Esophagus muscularis mucosa (tissue), 4 donors: Measurements from ENCODE around the gene MAP3K20. TPM values are rescaled to one million over a fixed set of nuclear protein-coding genes. Genes with fewer than 3 reads are reported as not detected.
A peak's percentile ranks its signal among the peaks of the same experiment; 100 is the strongest.

Source experiments
- DNase-seq: peaks from one replicate; pipeline ENCODE4 v3.0.0-alpha.2; 2017; ENCODE audit errors: extremely low spot score
- H3K27ac ChIP-seq, 4 donors: fragments of 200-600 bp; sonication (generic); replicated peaks in 1 of 4; 1 replicate in 3 of 4; 2 replicates in 1 of 4; pipeline ENCODE4 v1.5.1; 2016 to 2019; ENCODE audit warnings: mild to moderate bottlenecking in 1 of 4
- H3K27me3 ChIP-seq, 4 donors: fragments of 200-600 bp; sonication (generic); one replicate each; pipeline versions ENCODE4 v1.5.1 to v1.6.0; 2016 to 2019
- H3K36me3 ChIP-seq, 4 donors: fragments of 200-600 bp; sonication (generic); one replicate each; pipeline ENCODE4 v1.5.1; 2016 to 2019
- H3K4me1 ChIP-seq, 4 donors: fragments of 200-600 bp; sonication (generic); one replicate each; pipeline ENCODE4 v1.5.1; 2016 to 2019
- H3K4me3 ChIP-seq, 4 donors: fragments of 200-600 bp; sonication (generic); 1 replicate in 2 of 4; 2 replicates in 2 of 4; pipeline ENCODE4 v1.5.1; 2016 to 2019; ENCODE audit warnings: mild to moderate bottlenecking in 4 of 4, moderate library complexity in 1 of 4
- H3K9me3 ChIP-seq, 4 donors: fragments of 200-600 bp; sonication (generic); 1 replicate in 3 of 4; 2 replicates in 1 of 4; pipeline ENCODE4 v1.5.1; 2016 to 2019
- EP300 ChIP-seq: sonication (generic); formaldehyde crosslinking; IDR thresholded peaks from one replicate; pipeline ENCODE4 v1.6.1; 2017; ENCODE audit warnings: antibody characterized with exemption
- POLR2A ChIP-seq: fragments of 450-650 bp; IDR thresholded peaks from one replicate; pipeline ENCODE4 v1.6.1; 2017; ENCODE audit warnings: antibody characterized with exemption, moderate library complexity, mild to moderate bottlenecking, low read depth
- POLR2AphosphoS5 ChIP-seq, 2 donors: sonication (generic); formaldehyde crosslinking; IDR thresholded peaks; one replicate each; pipeline ENCODE4 v1.6.1; 2017; ENCODE audit warnings: antibody characterized with exemption in 2 of 2
- WGBS: methylation state at CpG from one replicate; pipeline ENCODE4 v1.1.5; 2018; 5-methylcytosine and 5-hydroxymethylcytosine counted together
- intact Hi-C: fragments of 100-400 bp; cut with DNase I; formaldehyde crosslinking; loops from one replicate; pipeline ENCODE4 v1.15.1; 2023
- total RNA-seq, 4 donors: library from RNA; depleted of rRNA; stranded (reverse); fragments of >200 nt; gene quantifications; one replicate each; pipeline versions ENCODE4 v1.1.0 to v1.2.1, GENCODE V29; 2016
- TF ChIP-seq, protein P1 (sequence below), 3 experiments: fragments of 200-600 bp in 2 of 3; fragments of 450-650 bp in 1 of 3; sonication (generic) in 2 of 3; IDR thresholded peaks; one replicate each; pipeline ENCODE4 v1.5.1; 2017 to 2019; ENCODE audit warnings: antibody characterized with exemption in 3 of 3, mild to moderate bottlenecking in 2 of 3, moderate library complexity in 1 of 3

The MAP3K20 gene
- total RNA-seq, 4 donors from 2014 or later: 238 to 335 (median 267) TPM

DNA sequence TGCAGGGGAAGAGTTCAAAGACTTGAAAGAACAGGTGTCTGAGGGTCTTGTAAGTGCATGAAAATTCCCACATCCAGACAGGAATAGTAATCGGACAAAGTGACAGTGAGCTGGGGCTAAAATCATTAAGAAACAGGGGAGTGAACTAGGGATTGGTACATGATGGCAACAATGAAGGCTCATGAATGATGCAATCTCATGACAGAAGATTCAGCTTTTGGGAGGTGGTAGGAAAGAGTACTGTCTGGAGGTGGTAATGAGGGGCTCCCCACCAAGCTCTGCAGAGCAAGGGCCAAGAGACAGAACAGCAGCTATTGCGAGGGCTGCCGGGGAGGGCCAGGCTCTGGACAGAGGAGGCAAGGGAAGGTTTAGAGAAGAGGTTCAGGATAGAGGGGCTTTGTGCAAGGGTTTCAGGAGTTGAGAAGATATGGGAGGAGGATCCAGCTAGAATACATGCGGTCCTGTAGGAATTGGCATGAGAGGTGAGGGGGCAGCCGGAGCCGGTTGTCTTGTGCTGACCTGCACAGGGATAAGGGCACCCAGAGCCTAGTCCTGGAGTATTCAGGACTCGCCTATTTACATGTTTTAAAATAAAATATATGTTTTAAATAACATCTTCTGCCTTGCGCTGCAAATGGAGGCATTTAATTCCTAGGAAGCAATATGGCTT lies 31.4 kb downstream of the MAP3K20 start:
- TF ChIP-seq POLR2A: no peak
- TF ChIP-seq EP300: no peak
- TF ChIP-seq, protein P1, sequence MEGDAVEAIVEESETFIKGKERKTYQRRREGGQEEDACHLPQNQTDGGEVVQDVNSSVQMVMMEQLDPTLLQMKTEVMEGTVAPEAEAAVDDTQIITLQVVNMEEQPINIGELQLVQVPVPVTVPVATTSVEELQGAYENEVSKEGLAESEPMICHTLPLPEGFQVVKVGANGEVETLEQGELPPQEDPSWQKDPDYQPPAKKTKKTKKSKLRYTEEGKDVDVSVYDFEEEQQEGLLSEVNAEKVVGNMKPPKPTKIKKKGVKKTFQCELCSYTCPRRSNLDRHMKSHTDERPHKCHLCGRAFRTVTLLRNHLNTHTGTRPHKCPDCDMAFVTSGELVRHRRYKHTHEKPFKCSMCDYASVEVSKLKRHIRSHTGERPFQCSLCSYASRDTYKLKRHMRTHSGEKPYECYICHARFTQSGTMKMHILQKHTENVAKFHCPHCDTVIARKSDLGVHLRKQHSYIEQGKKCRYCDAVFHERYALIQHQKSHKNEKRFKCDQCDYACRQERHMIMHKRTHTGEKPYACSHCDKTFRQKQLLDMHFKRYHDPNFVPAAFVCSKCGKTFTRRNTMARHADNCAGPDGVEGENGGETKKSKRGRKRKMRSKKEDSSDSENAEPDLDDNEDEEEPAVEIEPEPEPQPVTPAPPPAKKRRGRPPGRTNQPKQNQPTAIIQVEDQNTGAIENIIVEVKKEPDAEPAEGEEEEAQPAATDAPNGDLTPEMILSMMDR (IDR thresholded peaks at IDR 0.05): no peak
- TF ChIP-seq POLR2AphosphoS5 (IDR thresholded peaks at IDR 0.05): no peak
- intact Hi-C loops: no loop called here
- H3K4me1 ChIP-seq: peaks cover 10 to 51% (median 47%) of the 10 kb centered on the region in 4 donors
- 95% methylated on average over 8 of the region's 8 CpGs for WGBS
- DNase-seq: no peak
- H3K36me3 ChIP-seq: no peaks in the 10 kb centered on the region
- H3K27me3 ChIP-seq: no peaks in the 10 kb centered on the region
- H3K27ac ChIP-seq: peak overlapping the region; percentile 15 to 73 (median 40)
- H3K4me3 ChIP-seq: no peak overlapping the region
- H3K9me3 ChIP-seq: no peaks in the 10 kb centered on the region

DNA sequence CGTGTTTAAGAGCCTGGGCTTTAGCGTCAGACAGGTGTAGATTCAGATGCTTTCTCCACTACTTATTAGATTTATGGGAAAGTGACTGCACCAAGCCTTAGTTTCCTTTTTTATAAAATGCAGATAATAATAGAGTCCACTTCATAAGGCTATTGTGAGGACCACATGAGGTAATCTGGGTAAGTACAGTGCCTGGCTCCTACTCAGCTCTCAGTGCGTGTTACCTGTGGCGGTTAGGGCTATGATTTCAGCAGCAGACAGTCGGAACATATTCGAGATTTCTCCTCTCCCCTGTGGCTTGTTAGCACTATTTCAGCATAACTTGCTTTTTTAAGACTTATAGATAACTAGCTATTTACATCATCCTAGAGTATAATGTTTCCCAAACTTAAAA lies 32.0 kb downstream of the MAP3K20 start:
- Histone ChIP-seq H3K9me3 (no peaks in the 10 kb centered on the region), H3K4me3 (no peak overlapping the region), H3K36me3 (no peaks in the 10 kb centered on the region), H3K27me3 (no peaks in the 10 kb centered on the region), H3K4me1 (peaks cover 6 to 46% (median 41%) of the 10 kb centered on the region in 4 donors), H3K27ac (peak overlapping the region; percentile 16 to 73 (median 58))
- intact Hi-C loops: no loop called here
- DNase-seq: no peak
- WGBS: 89% methylated on average over 6 of the region's 6 CpGs
- TF ChIP-seq POLR2A: no peak
- TF ChIP-seq, protein P1 (IDR thresholded peaks at IDR 0.05): no peak
- no peak for TF ChIP-seq POLR2AphosphoS5 (IDR thresholded peaks at IDR 0.05)
- no peak for TF ChIP-seq EP300

DNA sequence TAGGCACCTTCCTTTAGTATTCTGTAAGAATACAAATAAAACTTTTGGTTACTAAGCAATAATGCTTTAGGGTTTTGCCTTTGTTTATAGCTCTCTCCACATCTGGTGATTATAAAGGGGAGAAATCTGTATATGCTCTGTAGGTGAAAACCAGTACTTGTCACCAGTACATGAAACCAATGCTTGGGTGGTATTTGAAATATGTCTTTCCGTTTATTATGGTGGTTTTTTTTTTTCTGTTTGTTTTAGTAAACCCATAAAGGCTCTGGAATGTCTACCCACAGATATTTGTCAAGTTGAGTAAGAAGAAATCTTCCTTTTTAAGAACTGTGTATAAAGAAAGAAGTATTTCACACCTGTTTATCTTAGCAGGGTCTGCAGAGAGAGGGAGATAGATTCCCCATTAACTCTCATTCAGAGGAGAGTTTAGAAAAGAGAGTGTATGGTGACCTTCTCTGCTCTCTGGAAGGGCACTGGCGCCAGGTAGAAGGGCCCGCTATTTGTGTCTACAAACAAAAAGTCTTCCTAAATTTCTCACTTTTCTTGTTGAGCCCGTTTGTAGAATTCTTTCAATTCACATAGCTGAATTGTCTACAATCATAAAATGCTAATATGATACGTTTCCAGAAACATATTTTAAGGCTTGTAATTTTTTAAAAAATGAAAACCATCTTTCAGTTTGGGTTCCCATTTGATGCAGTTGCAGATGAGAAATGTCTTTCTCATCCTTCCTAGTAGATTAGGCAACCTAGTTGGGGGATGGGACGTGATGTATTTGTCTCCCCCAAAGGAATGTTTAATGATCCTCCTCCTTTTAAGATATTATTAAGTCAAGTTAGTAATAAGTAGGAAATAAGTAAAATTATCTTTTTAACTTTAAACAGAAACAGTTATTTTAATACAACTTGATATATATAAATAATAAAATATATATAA lies 33.9 kb downstream of the MAP3K20 start:
- Histone ChIP-seq H3K9me3 (no peaks in the 10 kb centered on the region), H3K27me3 (no peaks in the 10 kb centered on the region), H3K27ac (peak overlapping the region; percentile 52 to 73 (median 67)), H3K4me3 (no peak overlapping the region), H3K36me3 (no peaks in the 10 kb centered on the region), H3K4me1 (peaks cover 3 to 35% (median 32%) of the 10 kb centered on the region in 4 donors)
- no peak for TF ChIP-seq EP300
- no peak for TF ChIP-seq POLR2A
- TF ChIP-seq, protein P1 (IDR thresholded peaks at IDR 0.05): no peak
- no peak for TF ChIP-seq POLR2AphosphoS5 (IDR thresholded peaks at IDR 0.05)
- WGBS: 43% methylated on average over 6 of the region's 6 CpGs
- no peak for DNase-seq
- intact Hi-C loops: no loop called here

DNA sequence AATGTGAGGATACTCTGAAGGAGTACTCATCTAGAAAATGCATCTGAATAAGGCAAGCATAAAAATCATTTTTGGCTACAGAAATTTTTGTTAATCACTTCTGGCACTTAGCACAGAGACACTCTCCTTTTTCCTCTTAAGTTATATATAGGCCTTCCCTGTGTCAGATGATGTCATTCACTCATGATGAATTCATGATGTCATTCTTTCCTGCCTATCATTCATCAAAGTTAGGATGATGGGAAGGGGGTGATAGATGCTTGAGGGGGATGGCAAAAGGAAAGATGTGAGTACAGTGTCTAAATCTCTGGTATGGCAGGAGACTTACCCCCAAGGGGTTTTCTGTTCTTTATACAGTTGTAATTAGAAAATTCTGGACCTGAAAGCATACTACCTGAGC lies 42.0 kb downstream of the MAP3K20 start:
- intact Hi-C loops: no loop called here
- H3K27me3 ChIP-seq: no peaks in the 10 kb centered on the region
- no peak overlapping the region for H3K27ac ChIP-seq
- no peak for DNase-seq
- no peaks in the 10 kb centered on the region for H3K9me3 ChIP-seq
- no peak overlapping the region for H3K4me3 ChIP-seq
- no peaks in the 10 kb centered on the region for H3K36me3 ChIP-seq
- TF ChIP-seq POLR2AphosphoS5 (IDR thresholded peaks at IDR 0.05): no peak
- TF ChIP-seq POLR2A: no peak
- TF ChIP-seq, protein P1 (IDR thresholded peaks at IDR 0.05): no peak
- no peak for TF ChIP-seq EP300
- peaks cover 24 to 49% (median 39%) of the 10 kb centered on the region in 4 donors for H3K4me1 ChIP-seq
